KBM-7 (cell line): ENCODE results near the gene MAD1L1.
A peak's percentile ranks its signal among the peaks of the same experiment; 100 is the strongest.

Experiments used
- DNase-seq: peaks from one replicate; pipeline ENCODE4 v3.0.0-alpha.2; 2015
- in situ Hi-C: fragments of 300-500 bp; cut with MboI; formaldehyde crosslinking; loops from 2 replicates; pipeline ENCODE4 v1.14.3; 2020; ENCODE audit warnings: low sequenced_read_pairs, low pct_unique_long_range_greater_than_20kb, mixed read lengths

MAD1L1 gene

GRCh38 chr7:2019461-2019710 is 213.4 kb downstream of the MAD1L1 start:
- in situ Hi-C loops: no loop called here
- no peak for DNase-seq

DNA sequence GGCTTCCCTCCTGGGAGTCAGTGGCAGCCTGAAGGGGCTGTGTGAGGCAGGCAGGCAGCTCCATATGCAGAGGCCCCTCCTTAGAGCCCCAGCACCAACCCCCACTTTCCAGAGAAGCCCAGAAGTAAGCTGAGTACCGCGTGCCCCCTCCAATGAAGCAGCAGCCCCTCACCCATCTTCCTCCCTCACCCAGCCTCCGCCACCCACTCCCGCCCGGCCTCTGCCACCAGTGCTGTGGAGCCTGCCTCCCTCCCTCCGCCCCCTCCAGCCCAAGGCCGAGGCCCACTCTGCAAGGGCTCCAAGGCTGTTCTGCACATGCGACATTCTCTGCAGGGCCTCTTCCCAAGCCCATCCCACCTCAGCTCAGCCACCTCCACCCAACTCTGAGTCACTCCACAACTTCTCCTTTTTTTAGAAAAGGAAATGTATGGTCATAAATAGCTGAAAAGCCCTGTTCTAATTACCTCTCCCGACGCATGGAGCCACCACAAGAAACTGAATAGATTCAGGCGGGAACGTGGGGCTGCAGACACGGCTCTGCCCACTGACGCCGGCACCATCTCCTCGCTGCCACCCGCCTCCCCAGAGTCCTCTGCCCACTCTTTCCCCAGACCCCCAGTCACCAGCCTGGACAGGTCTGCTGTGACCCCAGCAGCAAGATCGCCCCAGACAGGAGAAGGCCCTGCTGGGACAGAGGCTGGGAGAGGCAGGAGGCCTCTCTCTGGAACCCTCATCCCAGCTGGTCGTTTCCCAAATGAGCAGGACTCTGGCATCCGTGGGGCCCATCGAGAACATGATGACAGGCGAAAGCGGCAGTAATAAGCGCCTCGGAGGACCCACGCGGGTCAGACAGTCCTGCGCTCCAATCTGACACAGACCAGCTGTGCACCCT is 213.9 kb downstream of the MAD1L1 start:
- in situ Hi-C loops: no loop called here

DNA sequence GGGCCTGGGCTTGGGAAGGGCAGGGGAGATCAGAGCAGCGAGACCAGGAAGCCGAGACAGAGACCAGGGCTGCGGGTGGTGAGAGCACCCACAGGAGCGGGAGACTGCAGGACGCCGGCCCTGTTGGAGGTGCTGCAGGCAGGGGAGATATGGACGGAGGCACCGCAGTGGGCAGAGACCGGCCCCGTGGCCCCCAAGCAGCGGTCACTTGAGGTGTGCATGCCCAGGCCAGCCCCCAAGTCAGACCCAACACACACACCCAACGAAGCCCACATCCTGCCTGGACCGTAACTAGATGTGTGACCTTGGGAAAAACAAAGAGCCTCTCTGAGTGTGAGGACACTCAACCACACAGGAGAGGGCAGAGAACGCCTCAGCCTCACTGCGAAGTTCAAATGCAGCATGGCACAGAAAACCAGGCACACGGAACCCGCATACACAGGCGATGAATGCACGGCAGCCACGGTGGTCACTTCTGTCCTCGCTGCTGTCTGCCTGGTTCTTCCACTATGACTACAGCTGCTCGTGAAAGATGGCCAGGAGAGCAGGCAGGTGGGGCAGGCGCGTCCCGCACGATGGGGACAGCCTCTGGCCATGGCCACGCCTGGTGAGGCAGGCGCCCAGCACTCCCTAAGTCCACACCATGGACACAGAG is 214.7 kb downstream of the MAD1L1 start:
- DNase-seq: no peak
- in situ Hi-C loops: no loop called here

More for the DNA sequence above, 213.9 kb downstream of the MAD1L1 start:
- DNase-seq: peak; percentile 96

- DNase-seq: no peak
- in situ Hi-C loops: no loop called here
Observed at GRCh38 chr7:2017481-2017891, 215.3 kb downstream of the MAD1L1 start.

- in situ Hi-C loops: no loop called here
Observed at GRCh38 chr7:2016761-2017480, 215.8 kb downstream of the MAD1L1 start.

DNA sequence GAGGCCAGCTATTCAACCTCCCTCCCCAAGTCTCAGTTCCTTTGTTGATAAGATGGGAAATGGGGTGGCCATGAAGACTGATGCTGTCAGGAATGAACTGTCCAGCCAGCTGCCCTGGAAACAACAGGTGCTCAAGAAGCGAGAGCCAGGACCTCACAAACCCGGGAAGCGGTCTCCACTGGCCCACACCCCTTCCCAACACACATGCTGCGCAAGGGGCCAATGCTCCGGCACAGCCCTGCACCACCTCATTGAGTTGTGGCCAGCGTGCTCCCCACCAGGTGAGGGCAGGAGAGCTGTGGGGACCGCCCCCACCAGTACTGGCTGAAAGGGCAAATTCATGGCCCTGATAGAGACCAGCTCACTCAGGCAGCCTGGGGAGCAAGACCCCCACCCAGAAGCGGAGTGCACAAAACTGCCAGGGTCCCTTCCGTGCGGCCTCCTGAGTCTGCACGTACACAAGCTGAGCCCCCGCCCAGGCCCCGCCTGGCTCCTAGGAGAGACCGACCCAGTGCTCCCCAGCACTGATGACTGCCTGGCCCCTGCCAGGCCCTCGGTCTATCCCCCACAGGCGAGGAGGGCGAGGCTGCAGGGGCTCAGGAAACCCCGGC is 216.6 kb downstream of the MAD1L1 start:
- DNase-seq: no peak
- in situ Hi-C loops: no loop called here

More at GRCh38 chr7:2016761-2017480, 215.8 kb downstream of the MAD1L1 start:
- DNase-seq: no peak

- DNase-seq: no peak
- in situ Hi-C loops: no loop called here
Observed at GRCh38 chr7:2015251-2015871, 217.4 kb downstream of the MAD1L1 start.

DNA sequence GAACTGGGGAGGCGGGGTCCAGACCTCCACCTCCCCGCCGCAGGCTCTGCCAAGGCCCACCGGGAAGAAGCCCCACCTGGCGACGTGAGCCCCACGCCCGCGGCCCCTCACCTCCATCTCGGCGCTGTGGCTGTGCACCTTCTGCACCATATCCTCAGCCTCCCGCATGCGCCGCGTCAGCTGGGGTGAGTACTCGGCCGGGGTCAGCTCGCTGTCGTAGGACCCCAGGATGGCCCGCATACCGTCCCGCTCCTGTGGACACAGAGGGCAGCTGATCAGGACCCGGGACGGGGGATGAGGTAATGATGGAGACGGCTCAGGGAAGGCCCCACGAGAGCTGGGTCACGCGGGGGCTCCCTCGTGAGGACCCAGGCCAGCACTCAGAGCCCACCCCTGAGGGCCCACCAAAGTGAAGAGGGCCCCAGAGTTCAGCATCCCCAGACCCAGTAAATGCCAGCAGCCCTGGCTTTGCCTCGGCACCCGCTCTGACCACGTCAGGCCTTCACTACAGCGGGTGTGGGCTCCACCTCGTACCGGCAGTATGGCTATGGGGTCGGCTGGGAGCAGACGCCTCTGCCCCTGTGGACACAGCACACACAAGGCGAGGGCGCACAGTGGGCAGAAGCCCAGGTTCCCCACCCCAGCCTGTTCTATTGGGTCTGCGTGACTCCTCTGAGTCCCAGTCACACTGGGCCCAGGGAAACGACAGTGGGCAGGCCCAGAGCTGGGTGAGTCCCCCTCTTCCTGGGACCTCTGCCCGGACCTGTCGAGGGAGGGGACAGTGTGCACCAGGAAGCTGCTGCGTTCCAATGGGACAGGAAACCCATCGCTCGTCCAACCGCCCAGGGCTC is 218.1 kb downstream of the MAD1L1 start:
- in situ Hi-C loops: no loop called here

GRCh38 chr7:2013381-2014311 is 219.1 kb downstream of the MAD1L1 start:
- DNase-seq: no peak
- in situ Hi-C loops: no loop called here

More for the DNA sequence above, 218.1 kb downstream of the MAD1L1 start:
- no peak for DNase-seq

DNA sequence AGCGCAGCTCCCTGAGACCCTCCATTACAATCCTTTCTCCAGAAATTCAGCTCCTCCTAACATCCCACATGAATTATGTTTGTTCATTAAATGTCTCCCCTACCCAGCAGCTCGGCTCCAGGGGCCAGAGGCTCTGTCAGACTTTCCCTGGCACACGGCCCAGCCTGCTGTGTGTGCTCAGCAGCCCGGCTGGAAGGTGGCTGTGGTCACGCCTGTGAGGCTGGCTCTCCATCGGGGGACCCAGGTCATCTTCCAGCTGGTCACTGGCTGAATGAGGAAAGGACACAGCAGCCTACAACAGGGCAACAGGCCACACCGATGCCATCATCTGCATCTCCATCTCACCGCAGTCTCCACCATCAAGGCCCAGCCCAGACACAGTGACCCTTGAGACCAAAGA is 219.8 kb downstream of the MAD1L1 start:
- in situ Hi-C loops: no loop called here
- no peak for DNase-seq

DNA sequence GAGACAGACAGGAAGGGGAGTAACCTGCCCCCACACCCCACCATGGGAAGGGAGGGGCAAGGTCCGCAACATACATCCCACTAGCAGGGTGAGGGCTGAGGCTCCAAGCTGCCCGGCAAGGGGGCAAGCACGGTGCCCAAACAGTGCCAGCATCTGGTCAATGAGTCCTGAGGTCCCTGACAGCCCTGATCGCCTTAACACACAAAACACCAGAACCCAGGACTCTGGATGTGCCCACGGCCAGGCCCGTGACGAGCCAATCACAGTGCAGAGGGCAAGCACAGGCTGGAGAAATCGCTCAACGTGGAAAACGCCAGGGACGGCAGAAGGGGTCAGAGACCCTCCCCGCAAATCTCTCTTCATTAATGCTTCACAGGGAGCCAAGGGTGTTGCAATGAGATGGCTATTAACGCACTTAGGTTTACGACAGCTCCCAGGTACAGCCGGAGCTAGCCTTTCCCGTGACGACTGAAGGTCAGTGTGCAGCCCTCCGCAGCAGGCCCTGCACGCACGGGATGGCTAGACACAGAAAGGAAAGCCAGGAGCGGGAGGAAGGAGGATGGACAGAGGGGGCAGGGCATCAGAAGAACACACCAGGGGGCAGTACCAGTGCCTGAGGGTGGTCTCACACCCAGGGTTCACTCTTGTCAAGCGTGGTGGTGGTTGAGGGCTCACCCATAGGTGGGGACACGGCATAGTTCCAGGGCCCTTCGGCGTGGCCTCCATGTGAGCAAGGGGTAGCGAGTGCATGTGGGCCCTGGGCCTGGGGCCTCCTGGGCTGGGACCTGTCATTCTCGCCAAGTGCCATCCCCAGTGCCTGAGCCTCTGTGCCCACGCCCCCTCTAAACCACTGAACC is 220.5 kb downstream of the MAD1L1 start:
- in situ Hi-C loops: no loop called here
- no peak for DNase-seq

DNA sequence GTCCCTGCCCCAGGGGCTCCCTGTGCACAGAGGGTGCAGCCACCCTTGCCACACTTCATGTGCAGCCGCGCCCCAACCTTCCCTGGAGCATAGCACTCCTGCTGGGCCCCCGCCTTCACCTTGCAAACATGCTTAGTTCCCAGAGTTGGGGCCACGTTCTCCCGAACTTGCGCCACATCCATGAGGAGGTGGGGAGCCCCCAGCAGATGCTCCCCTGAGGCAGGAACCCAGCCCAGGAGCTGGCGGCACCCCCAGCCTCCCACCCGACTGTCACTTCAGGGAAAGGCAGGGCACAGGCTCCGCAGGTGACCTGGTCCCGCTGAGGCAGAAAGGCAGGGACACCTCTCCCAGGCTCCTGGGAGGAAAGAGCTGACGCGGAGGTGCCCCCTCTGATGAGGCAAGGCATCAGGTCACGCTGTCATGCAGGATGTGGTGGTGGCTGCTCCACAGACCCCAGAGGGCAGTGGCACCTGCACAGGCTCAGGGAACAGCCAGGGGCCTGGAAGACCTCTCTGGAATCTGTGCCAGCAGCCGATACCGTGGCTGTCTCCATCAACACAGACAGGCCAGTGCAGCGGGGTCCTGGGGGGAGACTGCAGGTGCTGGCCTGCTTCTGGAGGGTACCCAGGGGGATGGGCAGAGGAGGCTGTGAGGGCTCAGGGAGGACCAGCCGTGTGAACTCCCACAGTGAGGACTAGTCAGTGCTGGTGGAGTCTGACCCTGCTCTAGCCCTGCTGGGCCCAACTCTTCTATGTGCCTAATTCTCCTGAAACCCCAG is 221.3 kb downstream of the MAD1L1 start:
- in situ Hi-C loops: no loop called here

GRCh38 chr7:2010551-2011265 is 222.0 kb downstream of the MAD1L1 start:
- in situ Hi-C loops: no loop called here
- no peak for DNase-seq

More for the DNA sequence above, 221.3 kb downstream of the MAD1L1 start:
- no peak for DNase-seq

DNA sequence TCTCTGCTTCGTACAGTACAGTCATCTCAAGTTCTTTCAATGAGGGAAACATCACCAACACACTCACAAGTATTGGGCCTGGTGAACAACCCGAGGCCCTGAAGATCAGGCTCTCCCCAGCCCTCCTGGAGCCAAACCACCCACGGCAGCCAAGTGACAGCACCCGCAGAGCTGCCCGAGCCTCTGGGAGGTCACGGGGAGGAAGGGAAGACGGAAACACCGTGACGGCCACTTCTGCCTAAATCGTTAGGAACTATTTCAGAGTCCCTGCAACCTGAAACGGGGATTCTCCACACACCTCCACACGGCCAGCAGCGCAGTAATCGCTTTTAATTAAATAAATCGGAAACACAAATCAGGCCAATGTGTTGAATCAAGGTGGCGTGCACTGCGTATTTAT is 222.6 kb downstream of the MAD1L1 start:
- DNase-seq: no peak
- in situ Hi-C loops: no loop called here

GRCh38 chr7:2009541-2010001 is 223.2 kb downstream of the MAD1L1 start:
- no peak for DNase-seq
- in situ Hi-C loops: no loop called here
